Lung (tissue), 12 donors: ENCODE measurements around the gene TOB1. TPM values are rescaled to one million over a fixed set of nuclear protein-coding genes. Genes with fewer than 3 reads are reported as not detected.

Experiments
- ATAC-seq: fragments of 200-7000 bp; cut with Tn5 transposase; one replicate; pipeline ENCODE4 v1.9.1; 2020; ENCODE audit warnings: moderate number of reproducible peaks; ENCODE audit not compliant: insufficient read depth, low FRiP score
- DNase-seq, 3 donors: peaks; one replicate each; pipeline ENCODE4 v3.0.0-alpha.2; 2013 to 2017
- H3K27ac ChIP-seq, 2 donors: one replicate each; pipeline ENCODE4 v1.5.1; 2013; ENCODE audit warnings: mild to moderate bottlenecking in 2 of 2, moderate library complexity in 2 of 2, control low read depth in 1 of 2, inconsistent platforms in 1 of 2, low read depth in 1 of 2, low read length in 1 of 2
- H3K27me3 ChIP-seq, 3 donors: one replicate each; pipeline ENCODE4 v1.5.1; 2013; ENCODE audit warnings: low read length in 2 of 3; ENCODE audit not compliant: control insufficient read depth in 3 of 3, insufficient read depth in 3 of 3
- H3K36me3 ChIP-seq, 4 donors: one replicate each; pipeline ENCODE4 v1.5.1; 2013; ENCODE audit warnings: low read length in 4 of 4, mild to moderate bottlenecking in 1 of 4, moderate library complexity in 1 of 4; ENCODE audit not compliant: control insufficient read depth in 4 of 4, insufficient read depth in 4 of 4
- H3K4me1 ChIP-seq, 5 donors: one replicate each; pipeline ENCODE4 v1.5.1; 2013; ENCODE audit warnings: low read length in 5 of 5, mild to moderate bottlenecking in 2 of 5, moderate library complexity in 1 of 5; ENCODE audit not compliant: control insufficient read depth in 5 of 5, insufficient read depth in 5 of 5
- H3K4me3 ChIP-seq: one replicate; pipeline ENCODE4 v1.5.1; 2013; ENCODE audit warnings: mild to moderate bottlenecking, control low read depth, moderate library complexity
- H3K9ac ChIP-seq, 2 donors: one replicate each; pipeline ENCODE4 v1.5.1; 2013; ENCODE audit warnings: low read length in 2 of 2, control low read depth in 1 of 2; ENCODE audit not compliant: insufficient read depth in 1 of 2
- H3K9me3 ChIP-seq, 4 donors: one replicate each; pipeline ENCODE4 v1.5.1; 2013; ENCODE audit warnings: low read length in 3 of 4, mild to moderate bottlenecking in 1 of 4, moderate library complexity in 1 of 4; ENCODE audit not compliant: control insufficient read depth in 4 of 4, insufficient read depth in 3 of 4
- WGBS, 2 donors: extraction: QIAGEN DNeasy Blood & Tissue Kit; methylation state at CpG; one replicate each; pipeline ENCODE4 v1.1.7; 2013; 5-methylcytosine and 5-hydroxymethylcytosine counted together
- polyA plus RNA-seq, 2 donors: library from polyadenylated mRNA; stranded (reverse); fragments of 200-250 nt; gene quantifications; one replicate each; pipeline ENCODE4 v1.2.1, GENCODE V29; 2013
- total RNA-seq, 2 donors: library from RNA; depleted of rRNA in 1 of 2; stranded (reverse); fragments of >200 nt in 1 of 2; gene quantifications; one replicate each; pipeline ENCODE4 v1.2.1, GENCODE V29; 2014 to 2021
- TF ChIP-seq, protein P1 (sequence below): IDR thresholded peaks from 2 replicates; pipeline ENCODE4 v1.5.1; 2012; ENCODE audit warnings: mild to moderate bottlenecking; ENCODE audit errors: control extremely low read depth, extremely low read depth
- donor health status: control.
- donor health status: control.
- donor health status: Bipolar disorder and iron deficiency.
- donor health status: healthy.
- donor health status: DM: yes; HTN: yes; CAD: no.

The TOB1 gene
- total and polyA plus RNA-seq, 4 donors, result 15.3 to 75.5 (median 29.5) TPM

DNA sequence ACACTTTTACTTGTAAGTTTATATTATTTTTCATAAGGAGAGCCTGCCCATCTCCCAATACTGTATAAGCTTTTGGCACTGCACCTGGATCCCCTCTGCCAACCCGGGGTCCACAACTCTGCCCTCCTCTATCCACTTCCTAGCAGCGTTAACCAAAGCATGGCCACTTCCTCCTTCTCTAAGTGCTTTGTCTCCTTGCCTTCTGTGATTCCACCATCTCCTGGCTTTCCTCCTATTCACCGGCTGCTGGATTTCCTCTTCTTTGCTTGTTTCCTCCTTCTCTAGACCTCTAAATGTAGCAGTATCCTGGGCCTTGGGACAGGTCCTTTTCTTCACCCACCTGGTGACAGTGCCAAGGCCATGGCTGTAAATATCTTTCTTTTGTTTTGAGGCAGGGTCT lies 50.8 kb downstream of the TOB1 start:
- 22 to 39% methylated on average over 3 of the region's 3 CpGs for WGBS, 2 donors
- H3K4me3 ChIP-seq, result no peak overlapping the region
- DNase-seq (no peak), ATAC-seq (no peak)
- H3K9ac ChIP-seq, result no peak overlapping the region
- TF ChIP-seq, protein P1, sequence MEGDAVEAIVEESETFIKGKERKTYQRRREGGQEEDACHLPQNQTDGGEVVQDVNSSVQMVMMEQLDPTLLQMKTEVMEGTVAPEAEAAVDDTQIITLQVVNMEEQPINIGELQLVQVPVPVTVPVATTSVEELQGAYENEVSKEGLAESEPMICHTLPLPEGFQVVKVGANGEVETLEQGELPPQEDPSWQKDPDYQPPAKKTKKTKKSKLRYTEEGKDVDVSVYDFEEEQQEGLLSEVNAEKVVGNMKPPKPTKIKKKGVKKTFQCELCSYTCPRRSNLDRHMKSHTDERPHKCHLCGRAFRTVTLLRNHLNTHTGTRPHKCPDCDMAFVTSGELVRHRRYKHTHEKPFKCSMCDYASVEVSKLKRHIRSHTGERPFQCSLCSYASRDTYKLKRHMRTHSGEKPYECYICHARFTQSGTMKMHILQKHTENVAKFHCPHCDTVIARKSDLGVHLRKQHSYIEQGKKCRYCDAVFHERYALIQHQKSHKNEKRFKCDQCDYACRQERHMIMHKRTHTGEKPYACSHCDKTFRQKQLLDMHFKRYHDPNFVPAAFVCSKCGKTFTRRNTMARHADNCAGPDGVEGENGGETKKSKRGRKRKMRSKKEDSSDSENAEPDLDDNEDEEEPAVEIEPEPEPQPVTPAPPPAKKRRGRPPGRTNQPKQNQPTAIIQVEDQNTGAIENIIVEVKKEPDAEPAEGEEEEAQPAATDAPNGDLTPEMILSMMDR, result no peak
- no peaks in the 10 kb centered on the region for H3K27me3 ChIP-seq
- H3K4me1 ChIP-seq, result no peaks in the 10 kb centered on the region
- H3K27ac ChIP-seq, result no peak overlapping the region
- H3K36me3 ChIP-seq, result no peaks in the 10 kb centered on the region
- no peaks in the 10 kb centered on the region for H3K9me3 ChIP-seq

- no peaks in the 10 kb centered on the region for H3K9me3 ChIP-seq
- no peak overlapping the region for H3K27ac ChIP-seq
- no peaks in the 10 kb centered on the region for H3K36me3 ChIP-seq
- DNase-seq (no peak), ATAC-seq (no peak)
- H3K4me1 ChIP-seq, result no peaks in the 10 kb centered on the region
- TF ChIP-seq, protein P1, result no peak
- H3K4me3 ChIP-seq, result no peak overlapping the region
- no peaks in the 10 kb centered on the region for H3K27me3 ChIP-seq
- H3K9ac ChIP-seq, result no peak overlapping the region
These were observed 52.6 kb downstream of the TOB1 start for GRCh38 chr17:50813583-50813982.

Other genes with a start within 250 kb of the TOB1 start
- gene ABCC3, start 231.5 kb downstream of the TOB1 start, total RNA-seq, result 10 to 100 TPM; 18.3 to 46.4 TPM
- gene ABCC3, start 231.5 kb downstream of the TOB1 start, polyA plus RNA-seq, result 10 to 100 TPM; 10.3 to 45.7 TPM
- gene ANKRD40, start 158.4 kb downstream of the TOB1 start, total RNA-seq, result 10 to 100 TPM; 34.4 to 38.9 TPM
- gene ANKRD40, start 158.4 kb downstream of the TOB1 start, polyA plus RNA-seq, result 10 to 100 TPM; 14.6 to 15.7 TPM
- gene LUC7L3, start 146.8 kb downstream of the TOB1 start, total RNA-seq, result 100 to 1,000 TPM in 1 of 2 donors, 10 to 100 TPM in 1; 80.4 to 188 TPM
- 10 to 100 TPM; 38.1 to 98.4 TPM for gene LUC7L3, start 146.8 kb downstream of the TOB1 start, polyA plus RNA-seq
- not detected for gene ANKRD40CL, start 98.8 kb downstream of the TOB1 start, total RNA-seq
- gene ANKRD40CL, start 98.8 kb downstream of the TOB1 start, polyA plus RNA-seq, result not detected
- gene WFIKKN2, start 30.8 kb downstream of the TOB1 start, total RNA-seq, result under 1 TPM; 0.06 to 0.31 TPM
- gene WFIKKN2, start 30.8 kb downstream of the TOB1 start, polyA plus RNA-seq, result under 1 TPM; 0.01 to 0.20 TPM